Fibroblast of the aortic adventitia (primary cell): ENCODE data around the gene LCMT2. TPM values are rescaled to one million over a fixed set of nuclear protein-coding genes. Genes with fewer than 3 reads are reported as not detected.

Experiments used
- DNase-seq: peaks from one replicate; pipeline ENCODE4 v3.0.0-alpha.2; 2010; ENCODE audit warnings: low read depth
- H3K4me3 ChIP-seq: 2 replicates; pipeline ENCODE4 v1.5.1; 2011; ENCODE audit warnings: low read depth, mild to moderate bottlenecking, control low read depth, low read length, moderate library complexity
- total RNA-seq: library from RNA; depleted of rRNA; stranded (reverse); fragments of >200 nt; gene quantifications from 2 replicates; pipeline ENCODE4 v1.2.3, GENCODE V29; 2012; ENCODE audit warnings: low replicate concordance
- TF ChIP-seq, protein P1 (sequence below): IDR thresholded peaks from 2 replicates; pipeline ENCODE4 v1.5.1; 2011; ENCODE audit warnings: mild to moderate bottlenecking, low read length, control low read depth, inconsistent platforms; ENCODE audit not compliant: insufficient read depth

LCMT2 gene
- total RNA-seq, 1 donor, result 10.2 TPM

DNA sequence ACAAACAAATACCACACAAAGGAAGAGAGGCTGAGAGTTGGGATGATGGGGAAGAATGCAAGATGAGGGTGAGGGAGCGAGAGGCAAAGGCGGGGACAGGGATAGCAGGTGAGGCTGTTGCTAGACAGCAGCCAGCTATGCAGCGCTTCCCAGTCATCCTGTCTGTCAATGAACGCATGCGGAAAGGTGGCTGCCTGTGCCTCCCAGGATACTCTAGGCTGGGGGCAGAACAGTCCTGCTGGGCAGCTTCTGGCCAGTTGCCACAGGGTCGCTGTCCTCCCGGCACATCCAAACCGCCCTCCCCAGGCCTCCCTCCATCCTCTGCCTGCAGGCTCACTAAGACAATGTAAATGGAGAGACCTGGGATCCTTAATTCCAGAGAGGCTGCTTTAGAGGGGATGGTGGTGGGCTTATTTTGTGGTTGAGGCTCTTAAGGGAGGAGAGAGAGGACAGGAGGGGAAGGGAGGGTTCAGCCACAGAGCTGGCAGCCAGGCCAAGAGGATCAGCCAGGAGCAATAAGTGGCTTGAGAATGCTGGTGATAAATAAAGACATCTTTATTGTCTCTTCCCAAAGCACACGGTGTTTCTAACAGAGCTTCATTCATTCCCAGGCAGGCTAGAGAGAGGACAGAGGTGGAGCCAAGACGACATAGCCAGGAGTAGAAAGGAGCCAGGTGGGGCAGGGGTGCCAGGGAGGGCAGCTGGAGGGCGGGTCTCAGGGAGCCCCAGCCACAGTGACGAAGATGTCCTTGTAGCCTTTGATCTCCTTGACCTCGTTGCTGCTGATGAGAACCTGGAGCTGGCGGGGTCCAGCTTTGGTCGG, 54.4 kb downstream of the LCMT2 start:
- TF ChIP-seq, protein P1, sequence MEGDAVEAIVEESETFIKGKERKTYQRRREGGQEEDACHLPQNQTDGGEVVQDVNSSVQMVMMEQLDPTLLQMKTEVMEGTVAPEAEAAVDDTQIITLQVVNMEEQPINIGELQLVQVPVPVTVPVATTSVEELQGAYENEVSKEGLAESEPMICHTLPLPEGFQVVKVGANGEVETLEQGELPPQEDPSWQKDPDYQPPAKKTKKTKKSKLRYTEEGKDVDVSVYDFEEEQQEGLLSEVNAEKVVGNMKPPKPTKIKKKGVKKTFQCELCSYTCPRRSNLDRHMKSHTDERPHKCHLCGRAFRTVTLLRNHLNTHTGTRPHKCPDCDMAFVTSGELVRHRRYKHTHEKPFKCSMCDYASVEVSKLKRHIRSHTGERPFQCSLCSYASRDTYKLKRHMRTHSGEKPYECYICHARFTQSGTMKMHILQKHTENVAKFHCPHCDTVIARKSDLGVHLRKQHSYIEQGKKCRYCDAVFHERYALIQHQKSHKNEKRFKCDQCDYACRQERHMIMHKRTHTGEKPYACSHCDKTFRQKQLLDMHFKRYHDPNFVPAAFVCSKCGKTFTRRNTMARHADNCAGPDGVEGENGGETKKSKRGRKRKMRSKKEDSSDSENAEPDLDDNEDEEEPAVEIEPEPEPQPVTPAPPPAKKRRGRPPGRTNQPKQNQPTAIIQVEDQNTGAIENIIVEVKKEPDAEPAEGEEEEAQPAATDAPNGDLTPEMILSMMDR, result no peak
- no peak for DNase-seq
- no peak overlapping the region for H3K4me3 ChIP-seq

DNA sequence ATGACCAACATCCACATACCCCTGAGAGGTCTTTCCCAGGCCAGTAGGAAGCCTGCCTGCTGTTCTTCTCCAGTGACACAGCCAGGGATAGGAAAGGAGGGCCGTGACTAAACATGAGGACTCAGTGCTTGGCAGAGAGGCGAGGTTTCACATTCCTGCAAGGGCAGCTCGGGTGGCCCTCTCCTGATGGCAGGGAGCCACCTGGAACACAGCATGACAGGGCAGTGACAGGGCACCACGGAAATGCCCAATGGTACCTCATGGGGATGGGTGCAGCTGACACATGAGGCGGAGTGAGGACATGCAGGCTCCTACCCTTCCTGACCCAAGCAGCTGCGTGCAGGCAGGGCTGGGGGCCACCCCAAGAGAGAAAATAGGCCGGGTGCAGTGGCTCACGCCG, 56.2 kb downstream of the LCMT2 start:
- no peak overlapping the region for H3K4me3 ChIP-seq
- TF ChIP-seq, protein P1, result no peak
- DNase-seq, result no peak

Other genes with a start within 250 kb of the LCMT2 start
- 14.1 and 38.1 TPM in 2 replicates for gene UBR1, start 224.5 kb downstream of the LCMT2 start, total RNA-seq
- gene TMEM62, start 197.0 kb downstream of the LCMT2 start, total RNA-seq, result 9.6 and 18.5 TPM in 2 replicates
- 44.6 and 61.2 TPM in 2 replicates for gene CCNDBP1, start 145.2 kb downstream of the LCMT2 start, total RNA-seq
- gene EPB42, start 109.6 kb downstream of the LCMT2 start, total RNA-seq, result not detected in 2 replicates
- gene TGM5, start 63.6 kb downstream of the LCMT2 start, total RNA-seq, result not detected in 2 replicates
- not detected in 2 replicates for gene TGM7, start 28.3 kb downstream of the LCMT2 start, total RNA-seq
- gene ZSCAN29, start 40.5 kb upstream of the LCMT2 start, total RNA-seq, result 17.1 and 65.6 TPM in 2 replicates
- gene TUBGCP4, start 40.5 kb upstream of the LCMT2 start, total RNA-seq, result 7.1 and 10.7 TPM in 2 replicates
- 71.9 and 106 TPM in 2 replicates for gene TP53BP1, start 162.6 kb upstream of the LCMT2 start, total RNA-seq
- 43.9 and 108 TPM in 2 replicates for gene MAP1A, start 187.0 kb upstream of the LCMT2 start, total RNA-seq